SK-N-MC (cell line): ENCODE results near the gene GRK4.
"Not testable (repeated sequence)": the region's sequence is repeated elsewhere in the genome, so short reads cannot be mapped to it uniquely, and the experiment has no call there.

Experiments used
- DNase-seq: peaks from one replicate; pipeline ENCODE4 v3.0.0-alpha.2; 2011; ENCODE audit warnings: low read depth, low spot score
- H3K27ac ChIP-seq: fragments of 200-600 bp; sonication (generic); 2 replicates; pipeline ENCODE4 v1.5.1; 2016; ENCODE audit warnings: mixed run types
- H3K36me3 ChIP-seq: fragments of 200-600 bp; sonication (generic); 2 replicates; pipeline ENCODE4 v1.6.1; 2017; ENCODE audit warnings: antibody characterized with exemption, low read length, mixed read lengths; ENCODE audit not compliant: insufficient read depth
- H3K4me3 ChIP-seq: fragments of 200-600 bp; sonication (generic); 2 replicates; pipeline ENCODE4 v1.5.1; 2016
- H3K9ac ChIP-seq: fragments of 200-600 bp; sonication (generic); 2 replicates; pipeline ENCODE4 v1.8.0; 2017; ENCODE audit warnings: mixed run types, mixed read lengths; ENCODE audit not compliant: insufficient read length
- H3K9me3 ChIP-seq: fragments of 200-600 bp; sonication (generic); 2 replicates; pipeline ENCODE4 v1.6.1; 2017; ENCODE audit warnings: low read depth, mild to moderate bottlenecking, antibody characterized with exemption, low read length, moderate library complexity, mixed read lengths
- EZH2 ChIP-seq: fragments of 200-600 bp; sonication (generic); IDR thresholded peaks from one replicate; pipeline ENCODE4 v1.6.1; 2017; ENCODE audit warnings: antibody characterized with exemption
- FOXP2 ChIP-seq: optimal IDR thresholded peaks from 2 replicates; pipeline ENCODE3; 2011; ENCODE audit warnings: mild to moderate bottlenecking, moderate library complexity; ENCODE audit not compliant: insufficient read depth; ENCODE audit errors: extremely low read length, control extremely low read depth
- POLR2AphosphoS5 ChIP-seq: IDR thresholded peaks from 2 replicates; pipeline ENCODE4 v1.6.1; 2012; ENCODE audit warnings: mild to moderate bottlenecking, low read depth, low read length, borderline replicate concordance

GRK4 gene

GRCh38 chr4:2944091-2944482, 19.3 kb upstream of the GRK4 start:
- Histone ChIP-seq H3K4me3 (no peak overlapping the region), H3K27ac (no peak overlapping the region), H3K9ac (no peak overlapping the region), H3K9me3 (no peaks in the 10 kb centered on the region), H3K36me3 (peaks cover 92% of the 10 kb centered on the region)
- no peak for TF ChIP-seq POLR2AphosphoS5
- TF ChIP-seq FOXP2: no peak
- TF ChIP-seq EZH2: no peak
- DNase-seq: no peak

- Histone ChIP-seq H3K9ac (no peak overlapping the region), H3K4me3 (no peak overlapping the region), H3K27ac (no peak overlapping the region), H3K36me3 (peaks cover 92% of the 10 kb centered on the region), H3K9me3 (no peaks in the 10 kb centered on the region)
- no peak for DNase-seq
- no peak for TF ChIP-seq POLR2AphosphoS5
- no peak for TF ChIP-seq FOXP2
- TF ChIP-seq EZH2: no peak
Observed at GRCh38 chr4:2944586-2945526, 18.5 kb upstream of the GRK4 start.

GRCh38 chr4:2945619-2946604, 17.5 kb upstream of the GRK4 start:
- not testable (repeated sequence) for H3K27ac ChIP-seq, DNase-seq, H3K4me3 ChIP-seq, H3K9me3 ChIP-seq, H3K9ac ChIP-seq
- H3K36me3 ChIP-seq: peaks cover 92% of the 10 kb centered on the region

- no peak overlapping the region for H3K27ac ChIP-seq
- no peak for DNase-seq
- peaks cover 92% of the 10 kb centered on the region for H3K36me3 ChIP-seq
Observed at GRCh38 chr4:2946812-2947600, 16.4 kb upstream of the GRK4 start.

GRCh38 chr4:2947926-2948325, 15.4 kb upstream of the GRK4 start:
- no peak overlapping the region for H3K4me3 ChIP-seq
- H3K36me3 ChIP-seq: peaks cover 92% of the 10 kb centered on the region
- TF ChIP-seq EZH2: no peak
- no peak for TF ChIP-seq FOXP2
- TF ChIP-seq POLR2AphosphoS5: no peak
- no peaks in the 10 kb centered on the region for H3K9me3 ChIP-seq
- H3K9ac ChIP-seq: no peak overlapping the region
- DNase-seq: no peak
- no peak overlapping the region for H3K27ac ChIP-seq

More at GRCh38 chr4:2946812-2947600, 16.4 kb upstream of the GRK4 start:
- H3K4me3 ChIP-seq: no peak overlapping the region
- H3K9ac ChIP-seq: no peak overlapping the region
- TF ChIP-seq POLR2AphosphoS5 (no peak), EZH2 (no peak), FOXP2 (no peak)
- no peaks in the 10 kb centered on the region for H3K9me3 ChIP-seq

GRCh38 chr4:2948895-2949781, 14.2 kb upstream of the GRK4 start:
- H3K9ac ChIP-seq: no peak overlapping the region
- DNase-seq: no peak
- H3K4me3 ChIP-seq: no peak overlapping the region
- H3K27ac ChIP-seq: no peak overlapping the region
- H3K9me3 ChIP-seq: no peaks in the 10 kb centered on the region
- peaks cover 92% of the 10 kb centered on the region for H3K36me3 ChIP-seq
- TF ChIP-seq EZH2 (no peak), POLR2AphosphoS5 (no peak), FOXP2 (no peak)

- TF ChIP-seq EZH2 (no peak), FOXP2 (no peak), POLR2AphosphoS5 (no peak)
- no peak for DNase-seq
- Histone ChIP-seq H3K4me3 (no peak overlapping the region), H3K9me3 (no peaks in the 10 kb centered on the region), H3K9ac (no peak overlapping the region), H3K36me3 (peaks cover 95% of the 10 kb centered on the region), H3K27ac (no peak overlapping the region)
Observed at GRCh38 chr4:2949782-2950125, 13.6 kb upstream of the GRK4 start.
